ENCODE data around the gene PALMD. TPM values are rescaled to one million over a fixed set of nuclear protein-coding genes. Genes with fewer than 3 reads are reported as not detected.

Gene PALMD
- 2.4 and 6.0 TPM in 2 replicates for total RNA-seq (ENCODE audit: low replicate concordance)

- no peak for TF ChIP-seq CTCF (IDR thresholded peaks at IDR 0.05; ENCODE audit: insufficient read depth, low read length)
Measured at GRCh38 chr1:99645699-99646531, at the start of gene PALMD. PALMD (plus strand) TSS chr1:99646113; CDS start chr1:99646318, 205 bp downstream.

GRCh38 chr1:99598738-99599411, 47.0 kb upstream of the PALMD start:
- peak; percentile 7 for DNase-seq (ENCODE audit: low read depth)
- H3K4me3 ChIP-seq (ENCODE audit: low read depth, low read length): no peak overlapping the region
- no peak for TF ChIP-seq CTCF (IDR thresholded peaks at IDR 0.05; ENCODE audit: insufficient read depth, low read length)

More at GRCh38 chr1:99645699-99646531, at the start of gene PALMD:
- no peak for DNase-seq (ENCODE audit: low read depth)
- peak within 1 kb of the TSS; percentile 16 for H3K4me3 ChIP-seq (ENCODE audit: low read depth, low read length)

- DNase-seq (ENCODE audit: low read depth): peak; percentile 92
- no peak overlapping the region for H3K4me3 ChIP-seq (ENCODE audit: low read depth, low read length)
- TF ChIP-seq CTCF (IDR thresholded peaks at IDR 0.05; ENCODE audit: insufficient read depth, low read length): no peak
Measured at GRCh38 chr1:99599678-99600175, 46.2 kb upstream of the PALMD start.

- no peak overlapping the region for H3K4me3 ChIP-seq (ENCODE audit: low read depth, low read length)
- DNase-seq (ENCODE audit: low read depth): no peak
- TF ChIP-seq CTCF (IDR thresholded peaks at IDR 0.05; ENCODE audit: insufficient read depth, low read length): no peak
Measured at GRCh38 chr1:99600782-99601181, 45.1 kb upstream of the PALMD start.

- H3K4me3 ChIP-seq (ENCODE audit: low read depth, low read length): no peak overlapping the region
- no peak for DNase-seq (ENCODE audit: low read depth)
- no peak for TF ChIP-seq CTCF (IDR thresholded peaks at IDR 0.05; ENCODE audit: insufficient read depth, low read length)
Measured at GRCh38 chr1:99601208-99601607, 44.7 kb upstream of the PALMD start.

GRCh38 chr1:99601709-99602403, 44.1 kb upstream of the PALMD start:
- TF ChIP-seq CTCF (IDR thresholded peaks at IDR 0.05; ENCODE audit: insufficient read depth, low read length): no peak

More at GRCh38 chr1:99601709-99602403, 44.1 kb upstream of the PALMD start:
- H3K4me3 ChIP-seq (ENCODE audit: low read depth, low read length): no peak overlapping the region
- DNase-seq (ENCODE audit: low read depth): no peak

All from fibroblast of the aortic adventitia (primary cell).